Liver (tissue), 9 donors: ENCODE measurements around the gene VWC2. TPM values are rescaled to one million over a fixed set of nuclear protein-coding genes. Genes with fewer than 3 reads are reported as not detected.

Experiments
- DNase-seq: peaks from one replicate; pipeline ENCODE4 v3.0.0-alpha.2; 2017; ENCODE audit warnings: low spot score
- H3K27ac ChIP-seq, 2 donors: one replicate each; pipeline ENCODE4 v1.7.0; 2013; ENCODE audit warnings: inconsistent platforms in 2 of 2, low read length in 2 of 2, control low read depth in 1 of 2, low read depth in 1 of 2, mild to moderate bottlenecking in 1 of 2
- H3K27me3 ChIP-seq, 4 donors: one replicate each; pipeline versions ENCODE4 v1.6.1 to v1.7.0; 2013; ENCODE audit warnings: low read length in 3 of 4, inconsistent platforms in 1 of 4, mild to moderate bottlenecking in 1 of 4, moderate library complexity in 1 of 4; ENCODE audit not compliant: control insufficient read depth in 4 of 4, insufficient read depth in 4 of 4
- H3K36me3 ChIP-seq, 4 donors: one replicate each; pipeline versions ENCODE4 v1.6.1 to v1.7.0; 2013; ENCODE audit warnings: low read length in 3 of 4, mild to moderate bottlenecking in 3 of 4, low read depth in 1 of 4, moderate library complexity in 1 of 4; ENCODE audit not compliant: control insufficient read depth in 4 of 4, insufficient read depth in 3 of 4
- H3K4me1 ChIP-seq, 4 donors: one replicate each; pipeline versions ENCODE4 v1.6.1 to v1.7.0; 2013; ENCODE audit warnings: low read length in 3 of 4, mild to moderate bottlenecking in 3 of 4, moderate library complexity in 1 of 4; ENCODE audit not compliant: control insufficient read depth in 4 of 4, insufficient read depth in 4 of 4
- H3K4me3 ChIP-seq, 3 donors: one replicate each; pipeline versions ENCODE4 v1.6.1 to v1.7.0; 2013; ENCODE audit warnings: low read length in 3 of 3, control low read depth in 1 of 3, low read depth in 1 of 3, mild to moderate bottlenecking in 1 of 3
- H3K9ac ChIP-seq, 2 donors: one replicate each; pipeline ENCODE4 v1.7.0; 2013; ENCODE audit warnings: low read length in 2 of 2, mild to moderate bottlenecking in 2 of 2, moderate library complexity in 2 of 2, control low read depth in 1 of 2, low read depth in 1 of 2
- H3K9me3 ChIP-seq, 4 donors: one replicate each; pipeline versions ENCODE4 v1.6.1 to v1.7.0; 2013; ENCODE audit warnings: low read length in 3 of 4; ENCODE audit not compliant: control insufficient read depth in 4 of 4
- CTCF ChIP-seq: fragments of 150-350 bp; IDR thresholded peaks from 2 replicates; pipeline ENCODE4 v1.5.1; 2017; ENCODE audit warnings: improper control_type of control experiment, low read depth, low read length; ENCODE audit not compliant: missing input control
- FOXA1 ChIP-seq: IDR thresholded peaks from 2 replicates; pipeline ENCODE4 v1.6.1; 2016; ENCODE audit warnings: antibody characterized with exemption
- FOXA2 ChIP-seq: IDR thresholded peaks from 2 replicates; pipeline ENCODE4 v1.6.1; 2016; ENCODE audit warnings: antibody characterized with exemption
- GABPA ChIP-seq, 2 donors: IDR thresholded peaks in 1 of 2; conservative IDR thresholded peaks in 1 of 2; 2 replicates each; pipeline ENCODE4 v1.6.1; 2016; ENCODE audit warnings: antibody characterized with exemption in 2 of 2, mild to moderate bottlenecking in 1 of 2, moderate library complexity in 1 of 2
- HNF4G ChIP-seq: IDR thresholded peaks from 2 replicates; pipeline ENCODE4 v1.6.1; 2016; ENCODE audit warnings: antibody characterized with exemption
- JUND ChIP-seq, 2 donors: IDR thresholded peaks; 2 replicates each; pipeline ENCODE4 v1.6.1; 2016; ENCODE audit warnings: antibody characterized with exemption in 2 of 2
- MAX ChIP-seq: IDR thresholded peaks from 2 replicates; pipeline ENCODE4 v1.6.1; 2016; ENCODE audit warnings: antibody characterized with exemption
- NR2F2 ChIP-seq: IDR thresholded peaks from 2 replicates; pipeline ENCODE4 v1.6.1; 2016; ENCODE audit warnings: antibody characterized with exemption
- REST ChIP-seq: IDR thresholded peaks from 2 replicates; pipeline ENCODE4 v1.6.1; 2016; ENCODE audit warnings: antibody characterized with exemption, mild to moderate bottlenecking
- RXRA ChIP-seq, 2 donors: IDR thresholded peaks; 2 replicates each; pipeline ENCODE4 v1.6.1; 2017 to 2018; ENCODE audit warnings: antibody characterized with exemption in 2 of 2, mild to moderate bottlenecking in 1 of 2
- TAF1 ChIP-seq: conservative IDR thresholded peaks from 2 replicates; pipeline ENCODE4 v1.6.1; 2016; ENCODE audit warnings: antibody characterized with exemption, mild to moderate bottlenecking
- WGBS: extraction: QIAGEN DNeasy Blood & Tissue Kit; methylation state at CpG from one replicate; pipeline ENCODE4 v1.1.7; 2013; 5-methylcytosine and 5-hydroxymethylcytosine counted together
- polyA plus RNA-seq, 2 donors: library from polyadenylated mRNA; stranded (reverse) in 1 of 2; unstranded in 1 of 2; fragments of 200-250 nt in 1 of 2; fragments of >200 nt in 1 of 2; fragmentation: Nextera tagmentation in 1 of 2; extraction: Ambion mirVana in 1 of 2; gene quantifications; one replicate each; pipeline versions ENCODE4 v1.2.1 to v1.2.3, GENCODE V29; 2013 to 2015
- total RNA-seq, 2 donors: library from RNA; depleted of rRNA; stranded (reverse); fragments of >200 nt; gene quantifications; one replicate each; pipeline ENCODE4 v1.2.3, GENCODE V29; 2014
- donor health status: healthy.
- donor health status: healthy.
- donor health status: healthy.
- donor health status: healthy.
- donor health status: healthy.

VWC2 gene
- total and polyA plus RNA-seq, 4 donors = not detected

DNA sequence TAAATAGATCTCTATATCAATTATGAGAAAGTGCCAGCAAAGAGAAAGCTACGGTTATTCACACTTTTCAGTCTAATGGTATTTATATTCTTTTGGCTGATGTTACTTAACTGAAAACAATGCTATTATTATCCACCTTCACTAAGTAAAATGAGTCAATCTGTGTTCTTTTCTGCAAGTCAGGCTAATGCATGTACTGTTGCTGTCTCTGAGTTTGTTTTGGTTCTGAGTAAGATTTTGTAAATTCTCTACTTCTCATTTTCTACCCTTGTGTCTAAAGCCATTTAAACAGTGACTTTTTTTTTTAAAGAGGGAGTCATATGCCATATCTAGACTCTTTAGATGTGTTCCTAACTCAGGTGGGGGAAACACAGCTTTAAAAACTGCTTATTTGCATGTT, 7.5 kb downstream of the VWC2 start:
- Histone ChIP-seq H3K9me3 (peaks cover 0 to 1% (median 0%) of the 10 kb centered on the region in 4 donors), H3K27ac (no peak overlapping the region), H3K4me3 (no peak overlapping the region), H3K9ac (no peak overlapping the region), H3K36me3 (no peaks in the 10 kb centered on the region), H3K4me1 (peaks cover 0 to under 1% (median 0%) of the 10 kb centered on the region in 4 donors), H3K27me3 (peaks cover 0 to 7% (median 3%) of the 10 kb centered on the region in 4 donors)
- DNase-seq = no peak
- no peak for TF ChIP-seq RXRA (IDR thresholded peaks at IDR 0.05)
- no peak for TF ChIP-seq GABPA (IDR thresholded peaks at IDR 0.05 in 1 of 2, conservative IDR thresholded peaks at IDR 0.05 in 1 of 2)
- TF ChIP-seq FOXA1 = no peak
- TF ChIP-seq CTCF = no peak
- no peak for TF ChIP-seq JUND (IDR thresholded peaks at IDR 0.05)
- no peak for TF ChIP-seq TAF1
- TF ChIP-seq NR2F2 = no peak
- TF ChIP-seq FOXA2 = no peak
- TF ChIP-seq HNF4G = no peak
- WGBS = 95% methylated on average over 1 of the region's 1 CpG

DNA sequence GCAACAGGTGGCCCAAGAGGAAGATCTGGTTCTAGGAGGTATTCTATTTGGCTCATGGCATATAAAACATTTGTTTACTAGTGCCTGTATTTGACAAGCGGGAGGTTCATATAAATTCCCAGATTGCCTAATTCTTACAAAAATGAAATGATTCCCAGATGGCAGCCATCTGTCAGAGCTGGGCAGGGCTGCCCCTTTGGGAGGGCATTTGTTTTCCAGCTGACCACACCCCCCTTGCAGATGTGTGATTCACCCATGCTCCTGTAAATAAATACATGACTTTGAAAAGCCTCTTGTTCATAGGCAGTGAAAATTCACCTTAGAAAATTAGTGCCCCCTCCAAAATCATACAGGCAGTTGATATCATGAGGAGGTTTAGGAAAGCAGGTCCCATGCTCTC, 8.6 kb downstream of the VWC2 start:
- no peaks in the 10 kb centered on the region for H3K36me3 ChIP-seq
- no peak overlapping the region for H3K9ac ChIP-seq
- peaks cover 0 to 3% (median 0%) of the 10 kb centered on the region in 4 donors for H3K9me3 ChIP-seq
- TF ChIP-seq FOXA2 = no peak
- TF ChIP-seq RXRA (IDR thresholded peaks at IDR 0.05) = no peak
- TF ChIP-seq MAX = no peak
- H3K4me3 ChIP-seq = no peak overlapping the region
- H3K27me3 ChIP-seq = peaks cover 0 to 3% (median 1%) of the 10 kb centered on the region in 4 donors
- H3K4me1 ChIP-seq = no peaks in the 10 kb centered on the region
- no peak for DNase-seq
- WGBS = 90% methylated on average over 1 of the region's 1 CpG
- H3K27ac ChIP-seq = no peak overlapping the region

DNA sequence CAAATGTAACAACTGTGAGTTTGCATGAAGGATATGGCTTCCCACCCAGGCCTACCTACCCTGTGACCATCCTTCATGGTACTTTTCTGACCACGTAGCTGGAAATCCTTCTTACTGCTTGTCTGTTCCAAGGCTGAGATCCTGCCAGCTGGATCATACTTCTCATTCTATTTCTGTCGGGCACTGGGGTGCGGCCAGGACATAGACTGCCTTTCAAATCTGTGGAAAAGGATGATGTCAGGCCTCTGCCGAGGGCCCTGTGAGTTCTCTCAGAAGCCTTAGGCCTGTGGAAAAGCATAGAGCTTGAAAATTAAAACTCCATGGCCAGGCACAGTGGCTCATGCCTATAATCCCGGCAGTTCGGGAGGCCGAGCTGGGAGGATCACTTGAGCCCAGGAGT, 10.0 kb downstream of the VWC2 start:
- Histone ChIP-seq H3K4me1 (no peaks in the 10 kb centered on the region), H3K4me3 (no peak overlapping the region), H3K9me3 (peaks cover 0 to 3% (median 0%) of the 10 kb centered on the region in 4 donors), H3K27me3 (peaks cover 0 to 3% (median 1%) of the 10 kb centered on the region in 4 donors), H3K27ac (no peak overlapping the region), H3K36me3 (no peaks in the 10 kb centered on the region), H3K9ac (no peak overlapping the region)
- WGBS = 83% methylated on average over 7 of the region's 7 CpGs
- TF ChIP-seq REST (no peak), FOXA1 (no peak), MAX (no peak)
- no peak for DNase-seq
